GM19193 (cell line): ENCODE data around the gene CBX7.

Experiments used
- POLR2A ChIP-seq: IDR thresholded peaks from 4 replicates; pipeline ENCODE4 v1.6.1; 2011; ENCODE audit not compliant: insufficient read depth, insufficient read length; ENCODE audit errors: extremely low read depth

Gene CBX7

DNA sequence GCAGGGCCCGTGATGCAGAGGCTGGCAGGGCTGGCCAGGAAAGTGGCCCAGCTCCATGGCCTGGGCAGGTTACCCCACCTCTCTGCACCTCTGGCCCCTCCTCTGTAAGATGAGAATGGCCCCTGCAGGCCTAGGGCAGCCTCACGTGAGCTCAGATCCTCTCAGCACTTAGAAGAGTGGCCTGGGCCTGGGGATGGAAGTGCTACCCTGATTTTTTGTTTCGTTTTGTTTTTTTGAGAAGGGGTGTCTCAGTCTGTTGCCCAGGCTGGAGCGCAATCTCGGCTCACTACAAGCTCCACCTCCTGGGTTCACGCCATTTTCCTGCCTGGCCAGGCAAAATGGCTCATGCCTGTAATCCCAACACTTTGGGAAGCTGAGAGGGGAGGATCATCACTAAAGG lies 54.5 kb downstream of the CBX7 start:
- TF ChIP-seq POLR2A, result no peak

DNA sequence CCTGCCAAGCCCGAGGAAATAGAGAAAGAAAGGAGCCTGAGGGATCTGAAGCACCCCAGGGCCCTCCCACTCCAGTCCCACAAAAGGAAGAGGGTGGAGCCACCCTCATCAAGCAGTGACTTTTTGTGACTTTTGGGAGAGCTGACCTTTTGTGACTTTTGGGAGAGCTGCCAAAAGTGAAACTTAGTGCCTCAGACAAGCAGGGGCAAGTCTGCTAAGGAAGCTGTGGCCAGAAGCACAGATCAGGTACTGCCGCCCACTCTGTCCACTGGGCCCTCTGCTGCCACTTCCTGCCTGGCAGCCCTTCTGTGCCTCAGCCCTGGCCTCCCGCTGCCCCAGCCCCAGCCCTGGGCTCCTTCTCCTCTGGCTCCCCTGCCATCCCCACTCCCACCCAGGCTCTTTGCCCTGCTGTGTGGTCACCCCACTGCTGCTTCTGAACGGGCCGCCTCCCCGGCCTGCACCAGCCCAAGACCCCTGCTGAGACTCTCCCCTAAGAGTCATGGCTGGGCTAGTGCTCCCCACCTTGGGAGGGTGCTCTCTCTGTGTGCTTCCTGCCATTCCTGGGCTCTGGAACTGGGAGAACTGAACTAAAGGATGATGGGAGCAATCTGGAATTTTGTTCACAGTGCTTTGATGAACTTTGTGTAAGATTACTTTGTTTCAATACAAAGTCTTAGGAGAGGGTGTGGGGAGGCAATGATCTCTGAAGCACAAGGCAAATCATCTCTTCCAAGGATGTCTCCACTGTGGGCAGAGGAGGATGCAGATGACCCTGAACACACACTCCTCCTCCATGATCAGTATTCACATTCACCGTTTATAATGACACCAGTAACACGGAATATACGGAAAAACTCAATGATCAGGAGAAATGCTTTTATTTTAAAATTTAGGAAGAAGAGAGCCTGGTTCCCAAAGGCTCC lies 55.1 kb downstream of the CBX7 start, which contains the start of gene APOBEC3H:
Gene APOBEC3H (plus strand): TSS at position 147 of the 923 bp plus-strand sequence. CDS start 3,035 bp downstream, outside the sequence.
- TF ChIP-seq POLR2A, result peak; percentile 30

DNA sequence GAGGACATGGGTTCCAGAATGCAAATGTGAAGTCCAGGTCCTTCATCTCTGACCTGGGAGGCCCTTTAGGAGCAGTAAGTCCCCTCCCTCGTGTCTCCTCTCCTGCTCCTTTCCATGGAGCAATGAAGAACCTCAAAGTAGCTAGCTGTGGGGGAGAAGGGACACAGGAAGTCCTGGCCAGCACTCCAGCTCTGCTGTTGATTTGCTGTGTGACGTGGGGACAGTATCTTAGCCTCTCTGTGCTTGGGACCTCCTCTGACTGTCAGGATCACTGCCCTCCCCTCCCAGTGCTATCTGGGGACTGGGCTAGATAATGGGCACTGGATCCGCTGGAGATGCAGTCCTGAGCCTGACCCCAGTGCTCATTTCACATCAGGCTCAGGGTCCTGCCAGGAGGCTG lies 56.5 kb downstream of the CBX7 start:
- no peak for TF ChIP-seq POLR2A

DNA sequence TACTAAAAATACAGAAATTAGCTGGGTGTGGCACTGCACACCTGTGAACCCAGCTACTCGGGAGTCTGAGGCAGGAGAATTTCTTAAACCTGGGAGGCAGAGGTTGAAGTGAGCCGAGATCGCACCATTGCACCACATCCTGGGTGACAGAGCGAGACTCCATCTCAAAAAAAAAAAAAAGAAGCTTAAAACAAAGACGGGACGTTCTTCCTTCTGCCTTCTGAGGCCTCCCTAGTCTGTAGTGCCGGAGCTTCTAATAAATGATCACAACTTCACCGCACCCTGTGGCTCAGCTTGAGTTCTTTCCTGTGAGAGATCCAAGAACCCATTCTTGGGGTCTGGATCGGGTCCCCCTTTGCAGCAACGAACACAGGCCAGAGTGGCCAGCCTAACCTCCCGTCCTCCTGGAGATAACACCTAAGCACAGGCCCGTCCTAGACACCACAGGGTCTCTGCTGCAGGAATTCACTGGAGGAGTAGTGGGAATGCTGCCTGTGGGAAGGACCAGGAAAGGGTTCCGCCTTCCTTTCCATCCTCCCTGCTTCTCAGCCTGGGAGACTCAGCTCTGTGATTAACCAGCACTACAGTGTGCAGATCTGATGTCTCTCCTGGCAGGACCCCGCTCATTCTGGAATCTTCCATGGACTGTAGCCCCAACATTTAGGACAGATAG lies 57.6 kb downstream of the CBX7 start:
- TF ChIP-seq POLR2A, result no peak

DNA sequence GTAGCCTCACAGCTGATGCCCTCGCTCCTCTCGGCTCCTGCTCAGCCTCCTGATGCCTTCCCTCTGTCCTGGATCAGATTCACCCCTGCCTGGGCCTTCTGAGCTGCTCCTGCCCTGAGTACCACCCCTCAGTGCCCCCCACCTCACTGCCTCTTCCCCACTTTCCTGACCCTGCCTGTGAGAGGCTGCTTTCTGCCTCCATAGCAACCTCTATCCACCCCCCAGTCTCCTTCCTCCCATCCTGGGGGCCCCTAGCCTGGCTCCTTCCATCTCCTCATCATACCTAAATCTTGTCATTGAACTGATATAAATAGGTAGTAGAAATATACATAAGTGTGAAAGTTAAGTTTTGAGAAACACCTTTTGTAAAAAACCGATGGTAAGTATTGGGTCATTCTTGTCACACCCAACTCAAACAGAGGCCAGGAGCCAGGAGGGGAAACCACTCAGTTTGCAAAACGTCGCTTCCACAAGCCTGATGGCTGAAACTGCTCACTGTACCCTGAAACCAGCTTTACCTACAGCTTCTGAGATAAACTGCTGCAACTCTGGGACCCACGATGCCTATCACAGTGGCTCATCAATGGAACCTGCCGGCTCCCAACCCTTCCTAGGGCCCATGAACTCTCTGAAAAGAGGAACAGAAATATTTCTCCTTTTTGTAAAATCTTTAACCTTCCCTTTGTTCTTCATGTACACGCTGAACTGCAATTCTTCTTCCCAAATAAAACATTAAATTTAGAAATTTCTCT lies 60.2 kb downstream of the CBX7 start:
- no peak for TF ChIP-seq POLR2A

DNA sequence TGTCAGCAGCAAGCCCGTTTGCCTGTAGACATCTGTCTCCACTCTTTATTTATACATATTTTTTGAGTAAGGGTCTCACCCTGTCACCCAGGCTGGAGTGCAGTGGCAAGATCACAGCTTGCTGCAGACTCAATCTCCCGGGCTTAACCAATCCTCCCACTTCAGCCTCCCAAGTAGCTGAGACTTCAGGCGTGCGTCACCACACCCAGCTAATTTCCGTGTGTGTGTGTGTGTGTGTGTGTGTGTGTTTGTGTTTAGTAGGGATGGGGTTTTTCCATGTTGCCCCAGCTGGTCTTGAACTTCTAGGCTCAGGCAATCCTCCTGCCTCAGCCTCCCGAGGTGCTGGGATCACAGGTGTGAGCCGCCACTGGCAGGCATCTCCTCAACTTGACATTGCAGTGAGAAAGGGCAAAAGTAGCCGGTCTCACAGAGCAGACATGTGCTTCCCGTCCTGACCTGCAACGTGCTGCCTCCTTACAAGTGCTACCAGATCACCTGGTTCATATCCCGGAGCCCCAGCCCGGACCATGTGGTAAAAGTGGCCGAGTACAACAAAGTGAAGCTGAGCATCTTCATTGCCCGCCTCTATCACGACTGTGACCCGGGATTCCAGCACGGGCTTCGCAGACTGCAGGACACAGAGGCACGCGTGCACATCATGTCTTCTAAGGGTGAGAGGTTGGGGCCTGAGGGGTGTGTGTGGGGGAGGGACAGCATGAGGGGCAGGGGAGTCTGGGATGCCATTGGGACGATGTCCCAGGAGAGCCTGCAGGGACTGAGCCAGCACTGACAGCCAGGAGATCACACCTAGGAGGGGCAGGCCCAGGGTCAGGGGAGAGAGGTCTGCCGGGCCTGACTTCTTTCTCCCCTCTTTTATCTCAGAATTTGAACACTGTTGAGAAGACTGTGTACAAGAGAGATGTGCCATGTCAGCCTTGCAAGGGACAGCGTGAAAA lies 61.1 kb downstream of the CBX7 start:
- no peak for TF ChIP-seq POLR2A

DNA sequence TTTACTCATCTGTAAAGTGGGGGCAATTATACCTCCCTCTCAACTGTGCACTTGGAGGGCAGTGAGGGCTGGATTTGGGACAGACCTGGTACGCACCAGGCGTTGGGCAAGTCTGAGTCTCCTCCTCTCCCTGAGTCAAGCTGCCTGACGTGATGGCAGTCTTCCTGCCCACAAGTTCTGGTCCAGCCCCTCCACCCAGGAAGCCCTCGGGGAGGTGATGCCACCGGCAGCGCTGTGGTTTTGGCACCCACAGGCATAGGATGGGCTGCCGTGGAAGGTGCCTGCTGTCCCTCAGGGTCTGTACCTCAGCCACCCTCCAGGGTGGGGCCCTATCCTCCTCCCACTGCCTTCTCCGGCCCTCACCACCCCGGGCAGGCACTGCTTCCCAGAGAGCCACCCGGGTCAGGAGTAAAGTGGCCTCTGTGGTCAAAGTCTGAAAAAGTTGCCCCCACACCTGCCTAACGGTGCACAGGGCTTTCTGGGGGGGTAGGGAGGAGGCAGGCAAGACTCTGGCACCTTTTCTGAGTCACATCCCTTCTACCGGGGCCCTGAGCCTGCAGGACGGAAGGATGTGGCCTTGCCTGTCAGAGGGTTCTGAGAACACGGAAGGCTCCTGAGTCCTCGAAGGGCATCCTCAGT lies 61.9 kb downstream of the CBX7 start:
- no peak for TF ChIP-seq POLR2A

DNA sequence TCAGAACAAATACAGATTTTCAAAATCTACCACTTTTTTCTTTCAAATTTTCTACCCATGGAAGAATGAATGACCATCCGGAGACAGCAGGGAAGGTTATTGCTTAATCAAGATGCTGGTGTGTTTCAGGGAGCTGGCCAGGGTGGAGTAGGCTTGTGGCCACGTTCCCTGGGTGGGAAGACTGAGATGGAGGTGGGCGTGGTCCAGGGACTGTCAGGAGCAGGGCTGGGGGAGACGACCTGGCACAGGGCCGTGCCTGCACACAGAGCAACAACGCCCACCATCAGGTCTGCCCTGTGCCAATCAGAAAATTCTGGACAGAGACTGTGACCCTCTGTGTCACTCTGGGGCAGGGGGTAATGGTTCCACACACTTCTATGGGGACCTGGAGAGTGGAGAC lies 62.6 kb downstream of the CBX7 start:
- TF ChIP-seq POLR2A, result no peak

DNA sequence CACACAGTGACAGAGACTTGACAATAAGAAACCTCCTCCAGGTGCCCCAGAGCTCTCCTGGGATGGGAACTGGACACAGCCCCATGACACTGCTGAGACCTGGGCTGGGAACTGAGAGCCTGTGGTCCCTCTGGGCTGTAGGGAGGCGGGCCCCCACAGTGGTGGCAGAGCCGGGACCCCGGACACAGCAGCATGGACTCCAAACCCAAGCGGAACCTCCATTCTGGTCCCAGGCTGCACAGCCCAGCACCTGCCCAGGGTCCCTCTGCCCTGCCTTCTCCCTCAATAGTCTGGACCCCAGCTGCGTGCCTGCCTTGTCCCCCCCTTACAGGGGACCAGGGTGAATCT lies 63.8 kb downstream of the CBX7 start:
- no peak for TF ChIP-seq POLR2A

DNA sequence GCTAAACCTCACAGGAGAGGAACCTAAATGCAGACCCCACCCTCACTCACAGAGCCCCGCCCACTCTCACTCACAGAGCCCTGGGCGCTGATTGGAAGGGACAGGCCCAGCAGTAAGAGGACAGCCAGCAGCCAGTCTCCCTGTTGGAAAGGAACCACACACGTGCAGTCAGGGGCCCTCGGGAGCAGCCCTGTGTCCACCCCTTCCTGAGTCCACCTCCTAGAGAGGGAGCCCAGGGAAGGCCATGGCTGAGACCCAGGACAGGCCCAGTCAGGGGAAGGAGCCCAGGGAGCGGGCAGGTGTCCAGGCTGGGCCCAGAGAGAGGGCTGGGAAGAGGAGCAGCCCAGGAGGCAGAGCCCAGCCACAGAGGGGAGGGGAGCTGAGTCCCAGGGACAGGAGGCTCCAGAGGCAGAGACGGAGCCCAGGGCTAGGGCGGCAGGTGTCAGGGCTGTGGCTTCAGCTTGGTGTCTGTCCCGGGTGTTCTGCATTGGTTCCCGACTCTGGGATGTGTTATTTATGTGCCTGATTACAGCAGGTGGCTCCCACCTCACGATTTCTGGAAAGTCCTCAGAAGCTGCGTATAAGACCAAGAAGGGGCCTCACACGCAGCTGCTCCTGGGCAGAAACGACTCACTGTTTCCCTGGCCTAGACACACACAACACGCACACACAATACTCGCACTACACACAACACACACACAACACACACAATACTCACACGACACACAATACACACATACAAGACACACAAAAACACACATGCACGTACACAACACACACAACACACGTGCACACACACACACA lies 64.4 kb downstream of the CBX7 start:
- no peak for TF ChIP-seq POLR2A

DNA sequence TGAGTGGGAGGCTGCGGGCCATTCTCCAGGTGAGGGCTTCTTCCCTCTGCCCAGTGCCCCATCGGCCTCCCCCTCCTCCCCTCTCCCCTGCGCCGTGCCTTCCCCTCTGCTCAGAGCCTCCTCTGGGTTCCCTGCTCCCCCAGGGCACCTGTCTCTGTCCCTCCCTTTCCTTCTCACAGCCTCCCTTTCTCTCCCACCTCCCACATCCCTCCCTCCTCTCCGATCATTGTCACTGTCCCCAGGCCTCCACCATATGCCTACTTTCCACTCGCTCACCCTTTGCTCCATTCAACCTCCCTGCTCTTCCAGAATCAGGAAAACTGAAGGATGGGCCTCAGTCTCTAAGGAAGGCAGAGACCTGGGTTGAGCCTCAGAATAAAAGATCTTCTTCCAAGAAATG lies 65.4 kb downstream of the CBX7 start:
- TF ChIP-seq POLR2A, result no peak

DNA sequence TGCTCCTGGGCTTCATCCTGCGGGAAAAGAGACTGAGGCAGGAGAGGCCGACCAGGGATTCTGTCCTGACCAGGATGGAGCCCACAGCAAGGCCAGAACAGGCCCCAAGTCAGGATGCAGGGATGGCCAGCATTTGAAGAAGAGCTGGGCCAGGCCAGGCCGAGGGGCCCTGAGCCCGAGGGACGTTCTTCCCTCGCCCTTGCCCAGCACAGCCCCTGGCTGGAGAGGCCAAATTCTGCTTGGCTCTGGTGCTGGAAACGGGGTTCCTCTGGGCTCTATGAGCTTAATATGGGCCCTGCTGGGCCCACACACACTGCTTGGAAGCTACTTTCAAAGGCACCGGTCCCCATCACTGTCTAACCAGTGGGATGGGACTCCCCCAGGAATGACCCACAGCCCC lies 67.8 kb downstream of the CBX7 start:
- no peak for TF ChIP-seq POLR2A

DNA sequence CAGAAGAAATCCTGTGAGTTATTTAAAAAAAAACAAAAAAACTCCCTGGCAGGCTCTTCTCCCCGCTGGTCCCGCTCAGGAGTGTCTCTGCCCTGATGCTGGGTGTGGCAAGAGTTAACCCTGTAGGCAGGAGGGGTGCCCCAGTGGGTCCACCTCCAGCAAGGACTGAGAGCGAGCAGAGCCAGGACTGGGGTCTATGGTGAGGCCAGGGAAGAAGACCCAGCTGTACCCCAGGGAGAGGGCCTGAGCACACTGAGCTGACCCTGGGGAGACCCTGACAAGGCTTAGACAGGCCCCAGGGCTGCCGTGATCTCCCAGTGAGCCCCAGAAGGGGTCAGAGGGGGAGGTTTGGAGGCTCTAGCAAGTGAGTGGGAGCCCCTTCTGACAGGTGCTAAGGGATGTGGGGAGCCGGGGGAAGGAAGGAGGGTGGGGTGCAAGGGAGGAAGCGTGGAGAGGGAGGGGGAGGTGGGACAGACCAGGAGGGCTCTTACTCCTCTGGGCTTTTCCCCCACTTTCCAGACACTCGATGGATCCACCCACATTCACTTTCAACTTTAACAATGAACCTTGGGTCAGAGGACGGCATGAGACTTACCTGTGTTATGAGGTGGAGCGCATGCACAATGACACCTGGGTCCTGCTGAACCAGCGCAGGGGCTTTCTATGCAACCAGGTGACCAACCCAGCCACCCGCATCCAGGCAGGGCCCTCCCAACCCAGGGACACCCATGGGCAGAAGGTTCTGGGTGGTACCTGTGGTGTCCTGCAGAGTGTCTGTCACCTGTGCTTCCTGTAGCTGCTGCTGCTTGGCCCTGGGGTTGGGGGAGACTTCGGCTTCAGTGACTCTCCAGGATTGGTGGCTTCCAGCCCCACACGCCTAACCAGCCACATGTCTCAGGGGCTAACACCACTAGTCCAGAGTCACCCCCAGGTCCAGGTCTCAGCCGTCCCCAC lies 69.0 kb downstream of the CBX7 start:
- TF ChIP-seq POLR2A, result no peak

DNA sequence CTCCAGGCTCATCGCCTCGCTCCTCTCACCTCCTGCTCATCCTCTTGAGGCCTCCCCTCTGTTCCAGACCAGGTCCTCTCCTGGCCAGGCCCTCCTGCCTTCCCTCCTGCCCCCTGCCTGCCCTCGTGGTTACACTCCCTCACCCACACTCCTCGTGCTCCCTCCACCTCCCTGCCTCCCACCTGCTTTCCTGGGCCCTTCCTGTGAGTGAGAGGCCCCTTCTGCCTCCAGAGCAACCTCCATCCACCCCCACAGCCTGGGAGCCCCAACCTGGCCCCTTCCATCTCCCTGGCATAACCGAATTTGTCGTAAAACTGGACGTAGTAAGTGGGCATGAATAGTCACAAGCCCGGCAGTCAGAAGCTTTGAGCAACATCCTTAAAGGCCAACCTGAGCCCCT lies 70.9 kb downstream of the CBX7 start:
- TF ChIP-seq POLR2A, result no peak
